ENCODE results near the gene SGTA.
A peak's percentile ranks its signal among the peaks of the same experiment; 100 is the strongest.

SGTA gene

GRCh38 chr19:2756921-2757881, 25.9 kb downstream of the SGTA start:
- no peak overlapping the region for H3K4me3 ChIP-seq (ENCODE audit: low read depth, low read length)

GRCh38 chr19:2756477-2756876, 26.6 kb downstream of the SGTA start:
- no peak overlapping the region for H3K4me3 ChIP-seq (ENCODE audit: low read depth, low read length)

DNA sequence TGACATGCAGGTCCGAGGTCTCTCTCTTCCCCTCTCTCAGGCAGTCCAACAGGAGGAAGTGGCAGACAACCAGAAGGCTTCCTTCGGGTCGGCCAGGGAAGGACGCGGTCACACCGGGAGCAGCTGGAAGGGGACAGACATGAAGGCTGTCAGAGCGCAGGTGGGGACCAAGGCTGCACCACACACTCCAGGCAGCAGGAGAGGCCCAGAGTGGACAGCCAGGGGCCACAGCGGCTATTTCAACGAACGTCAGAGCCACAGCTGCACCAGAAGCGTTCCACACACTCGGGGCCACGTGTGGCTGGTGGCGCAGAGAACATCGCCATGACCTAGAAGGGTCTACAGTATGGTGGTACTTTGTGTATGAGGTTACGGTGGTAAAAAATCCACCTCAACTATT, 27.3 kb downstream of the SGTA start:
- H3K4me3 ChIP-seq (ENCODE audit: low read depth, low read length), result no peak overlapping the region

GRCh38 chr19:2755448-2755705, 27.7 kb downstream of the SGTA start:
- H3K4me3 ChIP-seq (ENCODE audit: low read depth, low read length), result no peak overlapping the region

DNA sequence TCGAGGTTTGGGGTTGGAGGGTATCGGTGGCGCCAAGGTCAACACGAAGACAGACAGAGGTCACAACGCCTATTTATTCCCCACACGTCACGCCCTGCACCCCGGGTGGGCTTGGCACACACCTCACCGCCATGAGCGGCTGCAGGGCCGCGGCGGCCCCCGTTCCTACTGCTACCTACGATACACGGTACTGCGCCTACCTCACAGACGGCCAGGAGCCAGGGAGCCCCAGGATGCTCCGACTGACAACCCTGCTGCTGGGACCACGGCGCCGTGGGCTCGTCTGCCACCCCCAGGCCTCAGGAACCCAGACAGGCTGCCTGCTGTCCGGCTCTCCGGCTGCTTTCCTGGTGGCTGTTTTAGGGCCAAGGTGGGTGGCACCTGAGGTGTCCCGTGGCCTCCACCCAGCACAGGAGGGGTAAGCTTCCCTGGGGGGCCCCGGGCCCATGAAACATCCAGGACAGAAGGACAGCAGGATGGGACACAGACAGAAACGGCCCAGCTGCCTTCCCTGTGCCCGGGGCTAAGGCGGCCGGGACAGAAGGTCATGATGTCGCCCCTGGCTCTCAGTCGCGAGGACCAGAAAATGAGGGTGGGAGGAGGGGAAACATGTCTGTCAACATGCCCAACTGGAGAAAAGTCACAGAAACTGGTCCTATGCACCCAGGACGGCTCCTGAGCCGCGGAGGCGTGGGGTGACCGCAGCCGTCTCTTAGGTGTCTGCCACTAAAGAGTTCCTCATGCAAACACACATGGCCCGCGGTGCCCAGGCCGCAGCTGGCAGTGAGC, 28.2 kb downstream of the SGTA start:
- H3K4me3 ChIP-seq (ENCODE audit: low read depth, low read length), result no peak overlapping the region

GRCh38 chr19:2751438-2751830, 31.6 kb downstream of the SGTA start:
- no peak overlapping the region for H3K4me3 ChIP-seq (ENCODE audit: low read depth, low read length)

DNA sequence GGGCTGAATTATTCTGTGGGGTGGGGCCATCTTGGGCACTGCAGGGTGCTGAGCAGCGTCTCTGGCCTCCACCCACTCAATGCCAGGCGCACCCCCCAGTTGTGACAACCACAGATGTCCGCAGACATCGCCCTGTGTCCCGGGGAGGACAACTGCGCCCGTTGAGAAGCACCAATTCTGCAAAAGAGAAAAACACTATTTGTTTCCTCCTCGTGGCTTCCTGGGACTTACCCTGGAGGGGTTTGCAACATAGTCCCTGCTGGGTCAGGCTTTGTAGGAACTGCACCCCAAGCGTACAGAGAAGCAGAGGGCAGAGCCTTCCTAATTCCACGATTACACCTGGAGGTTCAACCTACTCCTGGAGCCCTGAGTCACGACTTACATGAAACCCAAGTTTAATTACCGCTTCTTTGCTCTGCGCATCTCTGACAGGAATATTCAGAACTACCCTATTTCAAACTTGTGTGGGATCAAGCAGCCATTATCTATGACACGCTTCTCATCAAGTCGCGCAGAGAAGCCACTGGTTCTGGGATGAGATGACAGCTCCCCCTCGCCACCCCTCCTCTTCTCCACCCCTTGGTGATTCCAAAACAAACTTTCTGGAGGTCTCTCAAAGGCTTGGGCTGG, 32.1 kb downstream of the SGTA start:
- no peak overlapping the region for H3K4me3 ChIP-seq (ENCODE audit: low read depth, low read length)

DNA sequence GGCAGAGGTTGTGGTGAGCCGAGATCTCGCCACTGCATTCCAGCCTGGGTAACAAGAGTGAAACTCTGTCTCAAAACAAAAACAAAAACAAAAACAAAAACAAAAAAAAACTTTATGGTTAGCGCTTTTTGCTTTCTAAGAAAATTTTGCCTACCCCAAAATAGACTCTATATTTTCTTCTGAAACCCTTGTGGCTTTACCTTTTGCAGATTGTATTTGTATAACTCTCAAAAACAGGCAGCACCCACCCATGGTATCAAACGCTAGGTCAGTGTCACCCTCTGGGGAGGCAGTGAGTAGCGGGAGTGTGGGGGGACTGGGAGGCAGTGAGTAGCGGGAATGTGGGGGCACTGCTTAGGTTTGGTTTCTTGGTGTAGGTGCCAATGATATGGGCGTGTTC, 35.7 kb downstream of the SGTA start:
- no peak overlapping the region for H3K4me3 ChIP-seq (ENCODE audit: low read depth, low read length)

DNA sequence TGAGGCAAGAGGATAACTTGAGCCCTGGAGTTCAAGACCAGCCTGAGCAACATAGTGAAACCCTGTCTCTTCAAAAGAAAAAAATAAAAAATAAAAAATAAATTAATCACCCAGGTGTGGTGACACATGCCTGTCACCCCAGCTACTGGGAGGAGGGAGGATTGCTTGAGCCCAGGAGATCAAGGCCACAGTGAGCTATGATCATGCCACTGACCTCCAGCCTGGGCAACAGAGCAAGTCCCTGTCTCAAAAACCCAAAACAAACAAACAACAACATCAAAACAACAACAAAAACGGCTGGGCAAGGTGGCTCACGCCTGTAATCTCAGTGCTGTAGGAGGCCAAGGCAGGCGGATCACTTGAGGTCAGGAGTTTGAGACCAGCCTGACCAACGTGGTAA, 39.0 kb downstream of the SGTA start:
- H3K4me3 ChIP-seq (ENCODE audit: low read depth, low read length), result no peak overlapping the region

DNA sequence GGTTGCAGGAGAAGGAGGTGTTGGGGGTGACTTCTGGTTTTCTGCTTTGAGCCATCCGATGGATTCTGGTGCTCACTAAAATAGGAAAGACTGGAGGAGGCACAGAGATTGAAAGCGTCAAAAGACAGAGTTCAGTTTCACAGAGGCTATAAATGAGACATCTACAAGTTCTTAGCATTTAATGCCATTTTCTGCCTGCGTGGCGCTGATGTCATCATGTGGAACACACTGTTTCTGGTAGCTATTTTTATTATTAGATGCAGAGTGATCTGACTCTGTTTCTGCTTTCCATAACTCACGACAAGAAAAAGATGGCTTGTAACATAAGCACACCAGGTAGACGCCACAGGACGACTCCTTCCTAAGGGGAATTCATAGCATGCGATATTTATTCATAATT, 40.0 kb downstream of the SGTA start:
- no peak overlapping the region for H3K4me3 ChIP-seq (ENCODE audit: low read depth, low read length)

DNA sequence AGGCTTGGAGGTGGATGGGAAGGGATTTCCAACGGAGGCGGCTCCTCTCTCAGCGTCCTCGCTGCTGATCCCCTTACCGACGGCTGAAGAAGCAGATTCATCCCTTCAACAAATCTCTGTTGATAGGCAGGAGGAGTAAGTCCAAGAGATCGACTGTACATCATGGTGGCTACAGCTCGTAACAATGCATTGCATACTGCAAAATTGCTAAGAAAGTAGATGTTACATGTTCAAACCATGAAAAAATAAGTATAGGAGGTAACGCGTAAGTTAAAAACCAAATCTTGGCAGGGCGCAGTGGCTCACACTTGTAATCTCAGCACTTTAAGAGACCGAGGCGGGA, 42.8 kb downstream of the SGTA start:
- no peak overlapping the region for H3K4me3 ChIP-seq (ENCODE audit: low read depth, low read length)

DNA sequence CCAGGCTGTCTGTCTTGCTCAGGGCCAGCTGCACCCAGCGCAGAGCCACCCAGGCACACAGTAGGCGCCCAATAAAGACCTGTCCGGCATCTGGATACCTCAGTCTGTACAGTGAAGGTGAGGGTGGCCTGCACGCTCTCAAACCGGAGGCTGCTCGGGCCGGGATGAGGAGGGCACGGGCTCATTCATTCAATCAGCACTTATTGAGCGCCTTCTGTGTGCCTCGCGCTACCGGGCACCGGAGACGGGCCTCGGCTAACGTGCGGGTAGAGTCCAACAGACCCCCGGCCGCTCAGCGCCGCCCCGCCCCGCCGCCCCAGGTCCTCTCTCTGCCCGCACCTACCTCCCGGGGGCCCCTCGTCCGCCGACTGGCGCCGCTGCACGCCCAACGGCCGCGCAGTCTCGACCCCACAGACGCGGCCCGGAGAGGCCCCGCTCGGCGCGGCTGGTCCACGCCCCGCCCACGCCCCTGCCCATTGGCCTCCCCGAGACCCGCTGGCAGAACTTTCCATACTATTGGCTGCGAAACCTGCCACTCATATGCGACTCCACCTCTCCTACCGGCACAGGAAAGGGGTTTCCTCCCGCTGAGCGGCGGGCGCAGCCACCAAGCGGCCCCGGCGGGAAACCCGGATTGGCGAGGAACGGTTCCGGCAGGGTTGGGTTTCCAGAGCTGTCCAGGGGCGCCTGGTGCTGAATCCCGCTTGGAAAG, 43.3 kb downstream of the SGTA start, which contains the start of gene SLC39A3:
SLC39A3 (minus strand) TSS at position 416 of the 712 bp plus-strand sequence. CDS start 2,760 bp downstream, outside the sequence.
- peak within 1 kb of the TSS; percentile 85 for H3K4me3 ChIP-seq (ENCODE audit: low read depth, low read length)

- H3K4me3 ChIP-seq (ENCODE audit: low read depth, low read length), result no peak overlapping the region
Measured at GRCh38 chr19:2736550-2737190, 46.4 kb downstream of the SGTA start.

DNA sequence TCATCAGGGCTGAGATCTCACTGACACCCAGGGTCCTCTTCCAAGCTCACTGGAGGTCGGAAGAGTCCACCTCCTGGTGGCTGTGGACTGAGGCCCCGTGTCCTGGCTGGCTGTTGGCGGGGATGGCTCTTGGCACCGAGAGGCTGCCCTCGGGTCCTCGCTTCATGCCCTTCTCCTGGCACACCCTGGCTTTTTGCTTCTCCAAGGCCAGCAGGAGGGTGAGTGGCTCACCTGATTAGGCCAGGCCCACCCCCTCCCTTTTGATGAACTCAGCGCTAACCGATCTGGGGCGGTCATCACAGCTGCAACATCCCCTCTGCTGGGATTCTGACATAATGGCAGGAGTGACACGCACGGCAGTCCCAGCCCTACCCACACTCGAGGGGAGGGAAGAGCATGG, 47.7 kb downstream of the SGTA start:
- H3K4me3 ChIP-seq (ENCODE audit: low read depth, low read length), result no peak overlapping the region

- no peak overlapping the region for H3K4me3 ChIP-seq (ENCODE audit: low read depth, low read length)
Measured at GRCh38 chr19:2734589-2735288, 48.3 kb downstream of the SGTA start.

DNA sequence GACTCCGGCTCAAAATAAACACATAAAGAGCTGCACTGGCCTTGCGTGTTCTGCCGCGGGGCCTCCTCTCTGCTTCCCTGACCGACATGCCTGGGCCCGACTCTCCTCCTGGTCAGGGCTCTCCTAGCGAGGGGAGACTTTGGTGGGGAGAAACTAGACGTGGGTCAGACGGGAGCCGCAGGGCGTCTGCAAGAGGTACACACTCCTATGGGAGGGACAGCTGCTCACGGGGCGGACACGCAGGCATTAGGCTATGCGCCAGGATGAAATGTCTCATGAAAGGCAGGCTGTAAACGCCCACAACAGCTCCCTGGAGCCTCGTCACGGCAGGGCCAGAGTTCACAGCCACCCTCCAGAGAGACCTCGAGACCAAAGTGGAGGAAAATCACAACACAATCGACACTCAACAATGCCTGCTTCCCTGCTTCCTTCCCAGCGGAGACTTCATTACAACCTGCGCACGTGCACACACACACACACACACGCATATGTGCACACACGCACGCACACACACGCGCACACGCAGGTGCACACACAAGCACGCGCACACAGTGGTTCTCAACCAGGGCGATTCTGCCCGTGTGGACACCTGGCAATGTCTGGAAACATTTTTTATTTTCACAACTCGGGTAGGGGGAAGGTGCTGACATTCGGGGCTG, 49.0 kb downstream of the SGTA start:
- no peak overlapping the region for H3K4me3 ChIP-seq (ENCODE audit: low read depth, low read length)

GRCh38 chr19:2732883-2733282, 50.2 kb downstream of the SGTA start:
- H3K4me3 ChIP-seq (ENCODE audit: low read depth, low read length), result no peak overlapping the region

DNA sequence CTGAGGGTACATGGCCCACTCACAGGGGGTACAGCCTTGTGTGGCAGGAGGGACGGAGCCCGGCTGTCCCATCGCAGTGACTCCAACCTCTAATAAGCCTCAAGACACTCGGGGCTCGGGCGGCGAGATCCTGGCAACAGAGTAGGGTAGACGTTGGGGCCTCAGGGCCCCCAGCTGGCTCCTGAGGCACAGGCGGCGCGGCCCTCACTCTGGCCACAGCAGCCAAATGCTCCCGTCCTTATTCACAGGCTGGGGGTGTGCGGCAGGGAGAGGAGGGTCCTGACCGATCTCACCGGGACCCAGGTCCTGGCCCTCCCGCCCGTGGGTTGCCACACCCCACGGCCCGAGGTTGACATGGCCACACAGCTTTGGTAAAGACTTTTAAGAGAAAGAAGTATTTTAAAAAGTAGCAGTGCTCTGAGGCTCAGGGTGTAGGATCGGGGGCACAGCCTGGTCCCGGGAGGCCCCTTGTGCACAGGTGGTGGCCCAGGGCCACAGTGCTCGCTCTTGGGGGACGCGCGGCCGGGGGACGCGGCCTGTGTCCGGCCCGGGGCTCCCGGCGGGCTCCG, 50.8 kb downstream of the SGTA start:
- no peak overlapping the region for H3K4me3 ChIP-seq (ENCODE audit: low read depth, low read length)

All from iPS-11a (cell line).